Nephron progenitor cell (in vitro differentiated cells): Measurements from ENCODE around the gene DCDC2B.
A peak's percentile ranks its signal among the peaks of the same experiment; 100 is the strongest.

Source experiments
- DNase-seq: peaks from one replicate; pipeline ENCODE4 v3.0.0; 2021
- H3K27ac Mint-ChIP-seq: 2 replicates; pipeline ENCODE4 v1.8.0; 2021; ENCODE audit warnings: mild to moderate bottlenecking, moderate library complexity, mixed read lengths
- H3K27me3 Mint-ChIP-seq: 2 replicates; pipeline ENCODE4 v1.8.0; 2021; ENCODE audit warnings: mild to moderate bottlenecking, low read depth, mixed read lengths; ENCODE audit not compliant: poor library complexity
- H3K36me3 Mint-ChIP-seq: 2 replicates; pipeline ENCODE4 v1.8.0; 2021; ENCODE audit warnings: low read depth, mixed read lengths
- H3K4me1 Mint-ChIP-seq: 2 replicates; pipeline ENCODE4 v1.8.0; 2021; ENCODE audit warnings: mixed read lengths
- H3K4me3 Mint-ChIP-seq: 2 replicates; pipeline ENCODE4 v1.8.0; 2021; ENCODE audit warnings: mild to moderate bottlenecking, moderate library complexity, mixed read lengths
- H3K9me3 Mint-ChIP-seq: 2 replicates; pipeline ENCODE4 v1.8.0; 2021; ENCODE audit warnings: mild to moderate bottlenecking, moderate library complexity, mixed read lengths
- CTCF ChIP-seq: fragments of 200-600 bp; sonication (generic); IDR thresholded peaks from 2 replicates; pipeline ENCODE4 v1.5.0; 2021; ENCODE audit warnings: antibody characterized with exemption

DCDC2B gene

GRCh38 chr1:32197837-32198236, 11.1 kb upstream of the DCDC2B start:
- H3K4me3 Mint-ChIP-seq: no peak overlapping the region
- no peak for TF ChIP-seq CTCF
- no peak for DNase-seq
- peaks cover 5% of the 10 kb centered on the region for H3K27me3 Mint-ChIP-seq
- H3K9me3 Mint-ChIP-seq: no peaks in the 10 kb centered on the region
- peak overlapping the region; percentile 80 for H3K27ac Mint-ChIP-seq
- peaks cover 49% of the 10 kb centered on the region for H3K4me1 Mint-ChIP-seq
- peaks cover 34% of the 10 kb centered on the region for H3K36me3 Mint-ChIP-seq

DNA sequence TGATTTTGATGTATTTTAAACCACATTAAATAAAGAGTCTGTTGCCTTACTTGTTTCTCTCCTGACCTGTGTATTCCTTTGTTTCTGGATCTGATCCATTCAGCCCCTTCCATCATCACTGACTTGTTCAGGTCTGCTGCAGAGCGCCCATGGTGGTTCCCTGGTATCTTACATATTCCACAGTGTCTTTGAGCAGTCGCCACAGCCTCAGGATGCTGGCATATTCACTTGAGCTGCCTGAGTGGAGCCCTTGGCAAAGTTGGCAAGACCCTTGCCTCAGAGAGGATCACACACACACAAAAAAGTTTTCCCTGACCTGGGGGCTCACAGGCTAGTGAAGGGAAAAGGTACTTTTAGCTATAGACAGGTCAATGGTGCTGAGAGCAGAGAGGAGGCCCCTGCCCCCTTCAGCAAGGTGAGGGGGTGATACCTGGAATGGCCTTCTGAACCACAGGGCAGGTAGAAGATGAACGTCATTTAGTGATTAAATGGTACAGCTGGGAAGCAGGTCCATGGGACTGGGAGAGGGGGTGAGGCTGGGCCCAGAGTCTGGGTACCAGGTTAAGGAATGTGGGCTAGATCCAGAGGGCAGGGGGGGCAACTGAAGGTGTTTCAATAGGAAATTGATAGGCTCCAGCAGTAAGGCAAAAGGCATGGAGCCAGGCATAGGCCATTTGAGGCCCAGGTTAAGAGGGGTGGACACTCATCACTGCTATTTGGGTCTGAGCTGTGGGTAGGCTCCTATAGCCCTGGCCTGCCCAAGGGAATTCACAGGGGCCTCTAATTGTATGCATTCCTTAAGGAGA, 10.4 kb upstream of the DCDC2B start:
- peaks cover 53% of the 10 kb centered on the region for H3K4me1 Mint-ChIP-seq
- H3K27me3 Mint-ChIP-seq: peaks cover 5% of the 10 kb centered on the region
- no peaks in the 10 kb centered on the region for H3K9me3 Mint-ChIP-seq
- no peak for TF ChIP-seq CTCF
- peak overlapping the region; percentile 56 for H3K4me3 Mint-ChIP-seq
- no peak for DNase-seq
- peaks cover 28% of the 10 kb centered on the region for H3K36me3 Mint-ChIP-seq
- peak overlapping the region; percentile 67 for H3K27ac Mint-ChIP-seq

- Mint-ChIP-seq H3K4me3 (no peak overlapping the region), H3K27me3 (peaks cover 8% of the 10 kb centered on the region), H3K4me1 (peaks cover 60% of the 10 kb centered on the region), H3K27ac (no peak overlapping the region), H3K36me3 (peaks cover 20% of the 10 kb centered on the region), H3K9me3 (no peaks in the 10 kb centered on the region)
- no peak for DNase-seq
- no peak for TF ChIP-seq CTCF
Observed at GRCh38 chr1:32199043-32199716, 9.7 kb upstream of the DCDC2B start.

DNA sequence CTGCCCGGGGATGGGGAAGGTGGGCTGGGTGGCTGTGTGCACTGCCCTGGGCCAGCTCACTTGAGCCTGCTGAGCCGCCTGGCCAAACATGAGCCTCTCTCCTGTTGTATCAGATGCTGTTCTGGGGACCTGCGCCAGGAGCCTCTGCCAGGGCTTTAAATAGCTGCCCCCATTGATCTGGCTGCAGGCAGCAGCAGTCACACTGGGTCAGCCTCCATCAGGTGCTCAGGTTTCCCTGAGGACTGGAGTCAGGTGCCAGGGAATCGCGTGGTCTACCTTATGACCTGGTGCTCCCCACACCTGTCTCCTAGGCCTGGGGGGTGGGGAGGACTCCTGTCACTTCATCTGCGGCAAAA, 9.2 kb upstream of the DCDC2B start:
- DNase-seq: no peak
- H3K27ac Mint-ChIP-seq: no peak overlapping the region
- TF ChIP-seq CTCF: no peak

DNA sequence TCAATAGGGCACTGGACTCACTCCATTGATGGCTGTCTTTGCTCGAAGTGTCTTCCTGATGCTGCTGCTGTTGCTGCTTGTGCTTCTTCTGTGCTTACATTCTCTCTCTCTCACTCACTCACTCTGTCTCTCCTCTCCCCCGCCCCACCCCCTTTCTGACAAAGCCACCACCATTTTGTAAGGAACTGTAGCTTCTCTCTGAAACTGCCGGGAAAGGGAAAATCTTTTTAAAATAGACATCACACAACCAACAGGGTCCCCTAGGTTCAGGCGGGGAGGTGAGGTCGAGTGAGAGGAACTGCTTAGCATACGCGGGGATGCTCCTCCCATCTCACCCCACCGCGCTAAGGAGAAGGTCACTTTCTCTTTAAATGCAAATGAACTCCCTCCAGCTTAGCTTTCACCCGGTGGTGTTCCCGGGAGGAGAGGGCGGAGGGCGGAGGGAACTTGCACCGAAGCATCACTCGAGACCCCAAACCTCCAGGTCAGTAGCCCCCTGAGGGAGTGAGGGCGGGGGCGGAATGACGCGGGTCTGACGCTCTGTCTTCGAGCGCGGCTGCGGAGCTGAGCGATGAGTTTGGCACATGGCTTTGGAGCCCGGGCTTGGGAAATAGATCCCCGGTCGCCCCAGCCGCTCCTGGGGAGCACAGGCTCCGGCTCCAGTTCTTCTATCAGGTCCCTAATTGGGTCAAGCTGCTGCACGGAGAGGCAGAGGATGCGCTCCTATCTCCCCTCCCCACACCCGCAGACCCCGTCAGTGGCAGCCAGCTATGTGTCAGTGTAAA, 8.5 kb upstream of the DCDC2B start, which contains the start of gene CCDC28B:
Gene CCDC28B, plus strand, starts transcription at position 370 of the 785 bp plus-strand sequence. CDS start 1,341 bp downstream, outside the sequence.
- H3K27me3 Mint-ChIP-seq: peaks cover 8% of the 10 kb centered on the region
- TF ChIP-seq CTCF: no peak
- peaks cover 15% of the 10 kb centered on the region for H3K36me3 Mint-ChIP-seq
- H3K9me3 Mint-ChIP-seq: no peaks in the 10 kb centered on the region
- DNase-seq: peak; percentile 76
- H3K4me3 Mint-ChIP-seq: peak within 1 kb of the TSS; percentile 83
- peak within 1 kb of the TSS; percentile 2 for H3K27ac Mint-ChIP-seq
- peaks cover 70% of the 10 kb centered on the region for H3K4me1 Mint-ChIP-seq

More for the DNA sequence above, 9.2 kb upstream of the DCDC2B start:
- Mint-ChIP-seq H3K36me3 (peaks cover 15% of the 10 kb centered on the region), H3K9me3 (no peaks in the 10 kb centered on the region), H3K4me3 (peak overlapping the region; percentile 83), H3K27me3 (peaks cover 8% of the 10 kb centered on the region), H3K4me1 (peaks cover 65% of the 10 kb centered on the region)
